GM06990 (cell line): ENCODE measurements around the gene CUEDC1.

Source experiments
- DNase-seq: peaks from one replicate; pipeline ENCODE4 v3.0.0-alpha.2; 2011; ENCODE audit not compliant: insufficient read length; ENCODE audit errors: extremely low read depth
- H3K27me3 ChIP-seq: replicated peaks from 2 replicates; pipeline ENCODE4 v1.6.0; 2011; ENCODE audit warnings: low read length; ENCODE audit not compliant: control insufficient read depth, insufficient read depth
- H3K36me3 ChIP-seq: 2 replicates; pipeline ENCODE4 v1.5.1; 2011; ENCODE audit warnings: low read length; ENCODE audit not compliant: control insufficient read depth, insufficient read depth
- H3K4me3 ChIP-seq: replicated peaks from 2 replicates; pipeline ENCODE4 v1.5.1; 2011; ENCODE audit warnings: low read depth, mild to moderate bottlenecking, control low read depth, low read length
- TF ChIP-seq, protein P1 (sequence below): IDR thresholded peaks from 2 replicates; pipeline ENCODE4 v1.5.1; 2011; ENCODE audit warnings: low read length, control low read depth, mild to moderate bottlenecking, inconsistent platforms; ENCODE audit not compliant: insufficient read depth, poor library complexity, severe bottlenecking

CUEDC1 gene

DNA sequence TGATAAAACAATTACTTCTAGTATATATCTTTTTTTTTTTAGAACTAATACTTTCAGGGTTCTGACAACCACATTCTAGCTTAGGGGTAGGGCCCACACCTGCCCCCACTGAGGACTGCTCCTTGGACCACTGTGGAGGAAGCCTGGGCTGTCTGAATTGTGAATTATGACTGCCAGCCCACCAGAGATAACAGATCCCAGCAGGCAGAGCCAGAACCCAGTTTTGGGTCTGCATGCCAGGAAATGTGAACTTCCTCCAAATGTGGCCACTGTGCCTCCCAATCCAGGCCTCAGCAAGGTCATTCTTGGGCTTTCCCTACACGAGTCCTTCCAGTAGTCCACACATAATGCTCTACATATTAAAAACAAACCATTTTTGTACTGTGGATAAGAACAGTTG is 16.9 kb upstream of the CUEDC1 start:
- peaks cover 6% of the 10 kb centered on the region for H3K36me3 ChIP-seq

DNA sequence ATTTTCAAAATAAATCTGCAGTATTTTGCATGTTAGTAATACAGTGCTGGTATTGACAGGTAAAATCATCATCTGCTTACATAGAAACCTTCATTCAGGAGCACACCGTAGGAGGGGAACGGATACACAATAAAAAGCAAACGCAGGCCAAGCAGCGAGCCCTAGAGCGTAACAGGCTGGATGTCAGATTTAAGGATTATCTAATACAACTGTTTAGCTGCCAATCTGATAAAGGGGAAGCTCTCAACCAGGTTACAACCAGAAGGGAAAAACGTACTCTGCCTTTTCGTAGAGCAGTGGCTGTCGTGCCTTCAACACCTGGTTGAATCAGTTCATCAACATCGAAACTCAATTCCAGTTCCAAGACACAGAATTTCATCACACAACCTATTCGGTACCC is 16.4 kb upstream of the CUEDC1 start:
- Histone ChIP-seq H3K27me3 (no peaks in the 10 kb centered on the region), H3K4me3 (no peak overlapping the region), H3K36me3 (peaks cover 6% of the 10 kb centered on the region)
- no peak for DNase-seq
- TF ChIP-seq, protein P1, sequence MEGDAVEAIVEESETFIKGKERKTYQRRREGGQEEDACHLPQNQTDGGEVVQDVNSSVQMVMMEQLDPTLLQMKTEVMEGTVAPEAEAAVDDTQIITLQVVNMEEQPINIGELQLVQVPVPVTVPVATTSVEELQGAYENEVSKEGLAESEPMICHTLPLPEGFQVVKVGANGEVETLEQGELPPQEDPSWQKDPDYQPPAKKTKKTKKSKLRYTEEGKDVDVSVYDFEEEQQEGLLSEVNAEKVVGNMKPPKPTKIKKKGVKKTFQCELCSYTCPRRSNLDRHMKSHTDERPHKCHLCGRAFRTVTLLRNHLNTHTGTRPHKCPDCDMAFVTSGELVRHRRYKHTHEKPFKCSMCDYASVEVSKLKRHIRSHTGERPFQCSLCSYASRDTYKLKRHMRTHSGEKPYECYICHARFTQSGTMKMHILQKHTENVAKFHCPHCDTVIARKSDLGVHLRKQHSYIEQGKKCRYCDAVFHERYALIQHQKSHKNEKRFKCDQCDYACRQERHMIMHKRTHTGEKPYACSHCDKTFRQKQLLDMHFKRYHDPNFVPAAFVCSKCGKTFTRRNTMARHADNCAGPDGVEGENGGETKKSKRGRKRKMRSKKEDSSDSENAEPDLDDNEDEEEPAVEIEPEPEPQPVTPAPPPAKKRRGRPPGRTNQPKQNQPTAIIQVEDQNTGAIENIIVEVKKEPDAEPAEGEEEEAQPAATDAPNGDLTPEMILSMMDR: no peak

More for the DNA sequence above, 16.9 kb upstream of the CUEDC1 start:
- TF ChIP-seq, protein P1: no peak
- no peak for DNase-seq
- Histone ChIP-seq H3K27me3 (no peaks in the 10 kb centered on the region), H3K4me3 (no peak overlapping the region)

DNA sequence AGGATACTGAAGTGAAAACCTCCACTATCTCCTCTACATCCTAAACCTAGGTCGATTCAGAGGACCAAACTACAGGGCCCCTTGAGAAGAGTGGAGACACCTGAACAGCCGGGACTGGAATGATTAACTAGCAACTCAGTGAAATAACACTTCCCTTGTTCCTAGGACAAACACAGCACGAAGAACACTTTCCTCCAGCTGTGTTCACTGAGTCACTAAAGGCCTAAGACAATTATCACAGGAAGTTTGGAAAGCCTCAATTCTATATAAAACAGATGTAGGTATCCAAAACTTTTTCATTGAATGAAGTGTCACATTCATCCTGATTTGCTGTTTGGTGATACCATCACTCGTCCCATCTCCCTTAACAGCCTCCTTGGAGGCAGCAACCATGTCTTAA is 15.5 kb upstream of the CUEDC1 start:
- Histone ChIP-seq H3K4me3 (no peak overlapping the region), H3K36me3 (peaks cover 4% of the 10 kb centered on the region), H3K27me3 (no peaks in the 10 kb centered on the region; the same call in none of the 2 replicates)
- TF ChIP-seq, protein P1: no peak
- no peak for DNase-seq

DNA sequence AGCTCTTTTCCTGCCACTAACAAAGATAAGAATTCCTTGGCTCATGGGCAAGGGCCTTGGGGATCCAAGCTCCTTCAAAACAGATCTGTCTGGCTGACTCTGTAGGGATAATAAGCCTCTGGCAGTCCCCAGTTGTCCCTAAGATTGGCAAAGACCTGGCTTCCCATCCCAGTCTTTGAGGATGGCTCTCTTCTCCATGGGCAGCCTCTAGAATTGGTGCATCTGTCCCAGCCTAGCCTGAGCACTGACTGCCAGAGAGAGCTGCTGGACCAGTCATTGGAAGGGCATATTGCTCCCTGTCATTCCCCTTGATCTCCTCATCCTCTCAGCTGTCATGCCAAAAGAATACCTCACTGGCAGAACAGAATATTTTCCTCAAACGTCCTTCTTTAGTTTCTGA is 13.2 kb upstream of the CUEDC1 start:
- Histone ChIP-seq H3K36me3 (no peaks in the 10 kb centered on the region), H3K27me3 (no peaks in the 10 kb centered on the region; the same call in none of the 2 replicates), H3K4me3 (no peak overlapping the region)
- DNase-seq: no peak
- TF ChIP-seq, protein P1: no peak

DNA sequence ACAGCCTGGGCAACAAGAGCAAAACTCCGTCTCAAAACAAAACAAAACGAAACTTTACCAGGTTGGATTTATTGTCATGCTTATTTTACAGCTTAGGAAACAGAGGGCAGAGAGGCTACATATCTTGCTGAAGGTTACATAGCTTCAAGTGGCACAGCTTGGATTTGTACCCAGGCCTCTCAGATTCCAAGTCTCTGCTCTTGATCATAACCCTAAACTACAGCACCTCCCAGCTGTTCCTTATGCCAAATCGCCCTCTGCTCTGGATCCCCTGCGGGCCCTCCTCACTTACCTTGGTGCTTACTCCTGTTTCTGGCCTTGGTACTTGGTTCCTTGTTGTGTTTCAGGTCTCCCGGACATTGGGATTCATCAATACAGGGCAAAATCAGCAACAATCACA is 11.7 kb upstream of the CUEDC1 start:
- no peak for DNase-seq
- Histone ChIP-seq H3K27me3 (peaks cover 1% of the 10 kb centered on the region), H3K4me3 (no peak overlapping the region), H3K36me3 (no peaks in the 10 kb centered on the region)
- TF ChIP-seq, protein P1: no peak

DNA sequence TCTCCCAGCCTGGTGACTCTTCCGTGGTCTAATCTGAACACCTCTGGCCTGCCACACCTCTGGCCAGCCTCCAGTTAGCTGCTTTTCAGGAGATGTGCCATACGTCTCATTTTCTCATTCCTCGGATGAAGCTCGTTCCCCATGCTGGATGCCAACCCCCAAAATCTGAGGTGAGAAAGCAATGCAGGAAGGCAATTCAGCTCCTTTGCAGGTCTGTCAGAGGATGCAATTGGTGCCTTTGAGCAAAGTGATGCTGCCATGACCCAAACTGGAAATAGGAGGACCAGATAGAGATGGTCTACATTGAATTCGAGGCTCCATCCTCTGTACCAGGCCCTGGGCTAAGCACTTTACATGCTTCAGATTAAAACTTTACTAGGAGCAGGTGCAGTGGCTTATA is 11.0 kb upstream of the CUEDC1 start:
- H3K36me3 ChIP-seq: no peaks in the 10 kb centered on the region
- peaks cover 1% of the 10 kb centered on the region for H3K27me3 ChIP-seq
- H3K4me3 ChIP-seq: no peak overlapping the region
- no peak for DNase-seq
- TF ChIP-seq, protein P1: no peak
